IMR-90 (cell line): Measurements from ENCODE around the gene WBP1. TPM values are rescaled to one million over a fixed set of nuclear protein-coding genes. Genes with fewer than 3 reads are reported as not detected.
"Not testable (repeated sequence)": the region's sequence is repeated elsewhere in the genome, so short reads cannot be mapped to it uniquely, and the experiment has no call there.

Experiments
- ATAC-seq: fragments of 200-7000 bp; cut with Tn5 transposase; 2 replicates; pipeline ENCODE4 v1.9.1; 2020; ENCODE audit warnings: low read depth, mild to moderate bottlenecking, moderate library complexity
- BruUV-seq: library from RNA; stranded (reverse); fragments of 400-500 nt; replicated peaks from 2 replicates; lab custom pipeline; 2021; lab: Mats Ljungman, UMichigan
- CTCF ChIA-PET: fragments of 300-600 bp; formaldehyde crosslinking; extraction: SDS; loops from one replicate; lab custom pipeline; 2021; ENCODE audit warnings: antibody characterized with exemption; lab: Yijun Ruan, JAX
- POLR2A ChIA-PET: fragments of 300-600 bp; sonication (Branson Sonifier 250); formaldehyde crosslinking; loops from one replicate; lab custom pipeline; 2022; ENCODE audit warnings: antibody characterized with exemption; ENCODE audit not compliant: unreplicated experiment; lab: Charles Lee
- DNase-seq: peaks from one replicate; pipeline ENCODE4 v3.0.0; 2013
- H2AFZ ChIP-seq: replicated peaks from 2 replicates; pipeline ENCODE3; 2013; ENCODE audit warnings: low read length, mild to moderate bottlenecking; ENCODE audit not compliant: poor library complexity
- H2AK5ac ChIP-seq: 2 replicates; pipeline ENCODE4 v1.6.1; 2013; ENCODE audit warnings: low read depth, low read length, inconsistent platforms
- H2AK9ac ChIP-seq: replicated peaks from 2 replicates; pipeline ENCODE3; 2013; ENCODE audit warnings: mild to moderate bottlenecking, low read depth, low read length, moderate library complexity; ENCODE audit not compliant: poor library complexity
- H2BK120ac ChIP-seq: 2 replicates; pipeline ENCODE4 v1.6.1; 2013; ENCODE audit warnings: low read depth, low read length, inconsistent platforms
- H2BK15ac ChIP-seq: 3 replicates; pipeline ENCODE4 v1.6.1; 2013; ENCODE audit warnings: low read depth, low read length, inconsistent platforms
- H2BK20ac ChIP-seq: 2 replicates; pipeline ENCODE4 v1.6.1; 2013; ENCODE audit warnings: low read depth, mild to moderate bottlenecking, inconsistent platforms, low read length, moderate library complexity
- H2BK5ac ChIP-seq: 2 replicates; pipeline ENCODE4 v1.6.1; 2013; ENCODE audit warnings: mild to moderate bottlenecking, low read depth, low read length, inconsistent platforms; ENCODE audit not compliant: poor library complexity, severe bottlenecking
- H3K14ac ChIP-seq: replicated peaks from 2 replicates; pipeline ENCODE4 v1.6.1; 2013; ENCODE audit warnings: low read depth, low read length, inconsistent platforms
- H3K18ac ChIP-seq: 2 replicates; pipeline ENCODE4 v1.6.1; 2013; ENCODE audit warnings: low read depth, low read length, control low read depth
- H3K23ac ChIP-seq: 2 replicates; pipeline ENCODE4 v1.6.1; 2013; ENCODE audit warnings: low read depth, low read length, inconsistent platforms
- H3K27ac ChIP-seq: 2 replicates; pipeline ENCODE4 v1.5.1; 2013; ENCODE audit warnings: mild to moderate bottlenecking, control low read depth, low read length; ENCODE audit not compliant: insufficient read depth
- H3K27me3 ChIP-seq: 2 replicates; pipeline ENCODE4 v1.6.1; 2013; ENCODE audit warnings: low read length; ENCODE audit not compliant: control insufficient read depth, insufficient read depth
- H3K36me3 ChIP-seq: 2 replicates; pipeline ENCODE4 v1.6.1; 2013; ENCODE audit warnings: low read length, mixed read lengths; ENCODE audit not compliant: control insufficient read depth, insufficient read depth
- H3K4ac ChIP-seq: 2 replicates; pipeline ENCODE4 v1.6.1; 2013; ENCODE audit warnings: low read depth, low read length, inconsistent platforms
- H3K4me1 ChIP-seq: 2 replicates; pipeline ENCODE4 v1.6.1; 2013; ENCODE audit warnings: low read length, mixed read lengths; ENCODE audit not compliant: control insufficient read depth, insufficient read depth
- H3K4me2 ChIP-seq: 2 replicates; pipeline ENCODE4 v1.6.1; 2013; ENCODE audit warnings: low read depth, mild to moderate bottlenecking, control low read depth, low read length, moderate library complexity
- H3K4me3 ChIP-seq: 2 replicates; pipeline ENCODE4 v1.5.1; 2013; ENCODE audit warnings: low read depth, mild to moderate bottlenecking, control low read depth, low read length, moderate library complexity; ENCODE audit not compliant: insufficient read depth
- H3K56ac ChIP-seq: 2 replicates; pipeline ENCODE4 v1.6.1; 2013; ENCODE audit warnings: low read length, inconsistent platforms; ENCODE audit not compliant: insufficient read depth; ENCODE audit errors: extremely low read depth
- H3K79me1 ChIP-seq, 2 experiments: 2 replicates each; pipeline ENCODE4 v1.6.1; 2013; ENCODE audit warnings: low read length in 2 of 2, inconsistent platforms in 1 of 2, low read depth in 1 of 2
- H3K9ac ChIP-seq: 2 replicates; pipeline ENCODE4 v1.6.1; 2013; ENCODE audit warnings: low read depth, low read length, control low read depth
- H3K9me1 ChIP-seq: 2 replicates; pipeline ENCODE4 v1.6.1; 2013; ENCODE audit warnings: low read length, inconsistent platforms; ENCODE audit not compliant: insufficient read depth
- H3K9me3 ChIP-seq: 2 replicates; pipeline ENCODE4 v1.6.1; 2013; ENCODE audit warnings: low read length; ENCODE audit not compliant: control insufficient read depth, insufficient read depth
- H4K20me1 ChIP-seq: 2 replicates; pipeline ENCODE4 v1.6.1; 2013; ENCODE audit warnings: low read length, inconsistent platforms; ENCODE audit not compliant: insufficient read depth
- H4K5ac ChIP-seq: 2 replicates; pipeline ENCODE4 v1.6.1; 2013; ENCODE audit warnings: mild to moderate bottlenecking, low read depth, low read length, control low read depth
- H4K8ac ChIP-seq, 2 experiments: 2 replicates each; pipeline ENCODE4 v1.6.1; 2013; ENCODE audit warnings: low read depth in 2 of 2, low read length in 2 of 2, control low read depth in 1 of 2, inconsistent platforms in 1 of 2
- H4K91ac ChIP-seq: 2 replicates; pipeline ENCODE4 v1.6.1; 2013; ENCODE audit warnings: low read depth, low read length, inconsistent platforms; ENCODE audit not compliant: insufficient read depth
- WGBS, 2 experiments: methylation state at CpG; one replicate each; pipeline versions ENCODE4 v1.1.5 to v1.1.7; 2013; ENCODE audit warnings: missing lambda C conversion rate in 2 of 2; ENCODE audit not compliant: insufficient read length in 1 of 2; ENCODE audit errors: extremely low coverage in 2 of 2; 5-methylcytosine and 5-hydroxymethylcytosine counted together
- dilution Hi-C: fragments of 300-500 bp; cut with HindIII; formaldehyde crosslinking; loops from one replicate; pipeline ENCODE4 v1.14.3; 2018; ENCODE audit warnings: low sequenced_read_pairs; ENCODE audit not compliant: unreplicated experiment
- in situ Hi-C: fragments of 300-500 bp; cut with MboI; formaldehyde crosslinking; loops from 3 replicates; pipeline ENCODE4 v1.14.3; 2019; ENCODE audit warnings: low sequenced_read_pairs, inconsistent platforms, mixed read lengths
- intact Hi-C: fragments of 100-400 bp; cut with micrococcal nuclease; formaldehyde crosslinking; loops from 2 replicates; pipeline ENCODE4 v1.10.0; 2022
- polyA plus RNA-seq, 3 experiments: library from polyadenylated mRNA; depleted of rRNA; stranded (reverse); fragments of >200 nt; gene quantifications; 2 replicates each; pipeline ENCODE4 v1.2.3, GENCODE V29; 2012; ENCODE audit warnings: low replicate concordance in 1 of 3
- total RNA-seq: library from RNA; depleted of rRNA; stranded (reverse); fragments of >200 nt; gene quantifications from 2 replicates; pipeline ENCODE4 v1.2.3, GENCODE V29; 2012

WBP1 gene
- total and polyA plus RNA-seq, 2 of the 4 experiments (the other 2 are of a cell fraction): 22.9 to 78.5 TPM

DNA sequence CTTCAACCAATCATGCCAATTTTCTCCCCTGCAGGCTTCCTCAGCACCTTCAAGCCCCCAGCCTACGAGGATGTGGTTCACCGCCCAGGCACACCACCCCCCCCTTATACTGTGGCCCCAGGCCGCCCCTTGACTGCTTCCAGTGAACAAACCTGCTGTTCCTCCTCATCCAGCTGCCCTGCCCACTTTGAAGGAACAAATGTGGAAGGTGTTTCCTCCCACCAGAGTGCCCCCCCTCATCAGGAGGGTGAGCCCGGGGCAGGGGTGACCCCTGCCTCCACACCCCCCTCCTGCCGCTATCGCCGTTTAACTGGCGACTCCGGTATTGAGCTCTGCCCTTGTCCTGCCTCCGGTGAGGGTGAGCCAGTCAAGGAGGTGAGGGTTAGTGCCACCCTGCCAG is 1.9 kb downstream of the WBP1 start:
- H3K79me1 ChIP-seq: peaks cover 18 to 61% of the 10 kb centered on the region in 2 experiments
- H3K56ac ChIP-seq, H3K9me1 ChIP-seq, H4K5ac ChIP-seq, H2BK120ac ChIP-seq, H3K27ac ChIP-seq, H3K9me3 ChIP-seq, in situ Hi-C loops, H4K91ac ChIP-seq, H3K4me2 ChIP-seq, H2BK5ac ChIP-seq, H3K4me3 ChIP-seq, H3K27me3 ChIP-seq, H4K8ac ChIP-seq, dilution Hi-C loops, H3K23ac ChIP-seq, POLR2A ChIA-PET, H3K18ac ChIP-seq, H3K9ac ChIP-seq, DNase-seq, CTCF ChIA-PET, H4K20me1 ChIP-seq, H2BK15ac ChIP-seq, H2AK5ac ChIP-seq, H3K14ac ChIP-seq, H2AK9ac ChIP-seq, H2BK20ac ChIP-seq, H3K4ac ChIP-seq, ATAC-seq, H2AFZ ChIP-seq, intact Hi-C loops: not testable (repeated sequence)
- 90% methylated on average over 2 of the region's 10 CpGs; no CpG with 5 or more reads in 1 of the 2 experiments for WGBS, 2 experiments
- peaks cover 13% of the 10 kb centered on the region for H3K4me1 ChIP-seq
- H3K36me3 ChIP-seq: peaks cover 21% of the 10 kb centered on the region
- BruUV-seq: TSS peak; percentile 79
